C4-2B (cell line): ENCODE data around the gene TADA1.

ENCODE experiments used
- ZFX ChIP-seq: fragments of 450-650 bp; IDR thresholded peaks from 2 replicates; pipeline ENCODE4 v1.6.1; 2017
- TF ChIP-seq, protein P1 (sequence below): fragments of 450-650 bp; conservative IDR thresholded peaks from 2 replicates; pipeline ENCODE4 v1.5.1; 2017; ENCODE audit warnings: mild to moderate bottlenecking

DNA sequence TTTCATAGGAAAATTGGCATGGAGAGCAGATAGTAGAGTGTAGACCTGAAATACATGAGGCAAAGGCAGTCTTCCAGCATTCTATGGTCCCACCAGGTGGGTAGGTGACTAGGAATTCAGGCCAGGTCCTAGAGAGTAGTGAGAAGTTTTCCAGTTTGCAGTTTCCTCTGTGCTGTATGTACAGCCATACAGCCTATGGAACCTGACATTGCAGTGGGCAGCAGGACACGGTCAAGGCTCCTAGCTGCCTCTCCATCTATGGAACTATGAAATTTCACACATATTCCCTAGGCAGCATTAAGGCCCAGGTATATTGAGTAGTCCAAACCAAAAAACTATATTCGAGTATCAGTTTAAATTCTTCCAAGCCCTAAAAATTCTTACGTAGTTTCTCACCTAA is 20.5 kb downstream of the TADA1 start:
- TF ChIP-seq, protein P1, sequence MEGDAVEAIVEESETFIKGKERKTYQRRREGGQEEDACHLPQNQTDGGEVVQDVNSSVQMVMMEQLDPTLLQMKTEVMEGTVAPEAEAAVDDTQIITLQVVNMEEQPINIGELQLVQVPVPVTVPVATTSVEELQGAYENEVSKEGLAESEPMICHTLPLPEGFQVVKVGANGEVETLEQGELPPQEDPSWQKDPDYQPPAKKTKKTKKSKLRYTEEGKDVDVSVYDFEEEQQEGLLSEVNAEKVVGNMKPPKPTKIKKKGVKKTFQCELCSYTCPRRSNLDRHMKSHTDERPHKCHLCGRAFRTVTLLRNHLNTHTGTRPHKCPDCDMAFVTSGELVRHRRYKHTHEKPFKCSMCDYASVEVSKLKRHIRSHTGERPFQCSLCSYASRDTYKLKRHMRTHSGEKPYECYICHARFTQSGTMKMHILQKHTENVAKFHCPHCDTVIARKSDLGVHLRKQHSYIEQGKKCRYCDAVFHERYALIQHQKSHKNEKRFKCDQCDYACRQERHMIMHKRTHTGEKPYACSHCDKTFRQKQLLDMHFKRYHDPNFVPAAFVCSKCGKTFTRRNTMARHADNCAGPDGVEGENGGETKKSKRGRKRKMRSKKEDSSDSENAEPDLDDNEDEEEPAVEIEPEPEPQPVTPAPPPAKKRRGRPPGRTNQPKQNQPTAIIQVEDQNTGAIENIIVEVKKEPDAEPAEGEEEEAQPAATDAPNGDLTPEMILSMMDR, result no peak
- no peak for TF ChIP-seq ZFX
